ENCODE measurements around the gene RNF113B.

The RNF113B gene

DNA sequence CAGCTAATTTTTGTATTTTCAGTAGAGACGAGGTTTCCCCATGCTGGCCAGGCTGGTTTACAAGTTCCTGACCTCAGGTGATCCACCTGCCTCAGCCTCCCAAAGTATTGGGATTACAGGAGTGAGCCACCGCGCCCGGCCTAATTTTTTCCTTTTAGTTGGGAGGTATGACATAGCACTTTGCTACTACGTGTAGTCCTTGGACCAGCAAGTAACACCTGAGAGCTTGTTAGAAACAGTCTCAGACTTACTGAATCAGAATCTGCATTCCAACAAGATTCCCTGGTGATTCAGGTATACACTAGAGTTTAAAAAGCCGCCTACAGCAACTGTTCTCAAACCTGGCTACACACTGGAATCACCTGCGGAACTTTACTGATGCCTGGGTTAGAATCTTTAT lies 36.0 kb downstream of the RNF113B start:
- DNase-seq: no peak

DNA sequence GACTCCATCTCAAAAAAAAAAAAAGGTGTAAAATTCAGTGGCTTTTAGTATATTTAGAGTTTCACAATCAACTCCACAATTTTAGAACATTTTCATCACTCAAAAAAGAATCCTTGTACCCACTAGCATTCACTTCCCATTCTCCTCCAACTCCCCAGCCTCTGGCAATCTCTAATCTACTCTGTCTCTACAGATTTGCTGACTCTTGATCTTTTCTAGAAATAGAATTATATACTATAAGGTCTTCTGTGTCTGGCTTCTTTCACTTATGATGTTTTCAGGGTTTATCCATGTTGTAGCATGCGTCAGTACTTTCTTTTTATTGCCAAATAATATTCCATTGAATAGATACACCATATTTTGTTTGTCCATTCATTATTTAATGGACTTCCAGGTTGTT lies 42.2 kb downstream of the RNF113B start:
- no peak for DNase-seq

DNA sequence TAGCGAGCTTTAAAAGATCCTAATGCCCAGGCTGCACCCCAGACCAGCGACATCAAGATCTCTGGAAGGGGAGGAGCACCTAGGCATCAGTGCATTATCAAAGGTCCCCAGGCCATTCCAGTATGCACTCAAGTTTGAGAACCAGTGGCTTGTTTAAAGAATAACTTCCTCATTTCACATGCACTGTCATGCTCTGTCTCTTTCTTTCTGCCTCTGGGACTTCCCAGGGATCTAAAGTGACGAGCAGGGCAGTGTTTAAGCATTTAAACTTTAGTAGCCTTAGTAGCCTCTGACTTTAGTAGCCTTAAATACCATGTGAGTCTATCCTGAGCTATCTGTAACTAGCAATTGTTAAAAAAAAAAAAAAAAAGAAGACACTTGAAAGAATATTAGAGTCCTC lies 43.1 kb downstream of the RNF113B start:
- DNase-seq: no peak

DNA sequence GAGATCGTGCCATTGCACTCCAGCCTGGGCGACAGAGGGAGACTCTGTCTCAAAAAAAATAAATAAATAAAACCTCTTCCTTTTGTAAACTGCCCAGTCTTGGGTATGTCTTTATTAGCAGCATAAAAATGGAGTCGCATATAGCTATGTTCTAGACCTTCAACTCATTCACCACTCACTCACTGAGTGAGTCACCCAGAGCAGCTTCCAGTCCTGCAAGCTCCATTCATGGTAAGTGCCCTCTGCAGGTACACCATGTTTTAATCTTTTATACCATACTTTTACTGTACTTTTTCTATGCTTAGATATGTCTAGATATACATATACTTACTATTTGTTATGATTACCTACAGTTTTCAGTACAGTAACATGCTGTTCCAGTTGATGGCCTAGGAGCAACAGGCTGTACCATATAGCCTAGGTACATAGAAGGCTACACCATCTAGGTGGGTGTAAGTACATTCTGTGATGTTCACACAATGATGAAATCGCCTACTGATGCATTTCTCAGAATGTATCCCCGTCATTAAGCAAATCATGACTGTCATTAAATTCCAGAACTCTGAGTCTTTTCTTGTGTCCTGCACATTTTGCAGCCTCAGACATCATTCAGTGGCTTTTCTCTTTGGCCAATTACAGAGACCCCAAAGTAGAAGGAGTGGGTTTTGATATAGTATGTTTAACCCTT lies 47.9 kb downstream of the RNF113B start:
- no peak for DNase-seq
